Nephron (organoid): ENCODE measurements around the gene TEDC1.

ENCODE experiments used
- H3K27ac Mint-ChIP-seq, 3 experiments: 2 replicates each; pipeline ENCODE4 v1.8.0; 2020; ENCODE audit warnings: mixed read lengths in 3 of 3, mild to moderate bottlenecking in 2 of 3, moderate library complexity in 1 of 3
- H3K27me3 Mint-ChIP-seq: 2 replicates; pipeline ENCODE4 v1.8.0; 2021; ENCODE audit warnings: low read depth, mild to moderate bottlenecking, moderate library complexity, mixed read lengths
- H3K36me3 Mint-ChIP-seq: 2 replicates; pipeline ENCODE4 v1.8.0; 2020; ENCODE audit warnings: low read depth, mixed read lengths
- H3K4me1 Mint-ChIP-seq: 2 replicates; pipeline ENCODE4 v1.8.0; 2020; ENCODE audit warnings: mixed read lengths
- H3K4me3 Mint-ChIP-seq, 3 experiments: 2 replicates each; pipeline ENCODE4 v1.8.0; 2020; ENCODE audit warnings: mild to moderate bottlenecking in 3 of 3, mixed read lengths in 3 of 3, moderate library complexity in 2 of 3
- H3K9me3 Mint-ChIP-seq: 2 replicates; pipeline ENCODE4 v1.8.0; 2020; ENCODE audit warnings: mixed read lengths
- TF ChIP-seq, protein P1 (sequence below), 3 experiments: fragments of 200-600 bp; sonication (generic); IDR thresholded peaks; one replicate each; pipeline ENCODE4 v1.5.0; 2021; ENCODE audit warnings: antibody characterized with exemption in 3 of 3; ENCODE audit not compliant: unreplicated experiment in 3 of 3

The TEDC1 gene

DNA sequence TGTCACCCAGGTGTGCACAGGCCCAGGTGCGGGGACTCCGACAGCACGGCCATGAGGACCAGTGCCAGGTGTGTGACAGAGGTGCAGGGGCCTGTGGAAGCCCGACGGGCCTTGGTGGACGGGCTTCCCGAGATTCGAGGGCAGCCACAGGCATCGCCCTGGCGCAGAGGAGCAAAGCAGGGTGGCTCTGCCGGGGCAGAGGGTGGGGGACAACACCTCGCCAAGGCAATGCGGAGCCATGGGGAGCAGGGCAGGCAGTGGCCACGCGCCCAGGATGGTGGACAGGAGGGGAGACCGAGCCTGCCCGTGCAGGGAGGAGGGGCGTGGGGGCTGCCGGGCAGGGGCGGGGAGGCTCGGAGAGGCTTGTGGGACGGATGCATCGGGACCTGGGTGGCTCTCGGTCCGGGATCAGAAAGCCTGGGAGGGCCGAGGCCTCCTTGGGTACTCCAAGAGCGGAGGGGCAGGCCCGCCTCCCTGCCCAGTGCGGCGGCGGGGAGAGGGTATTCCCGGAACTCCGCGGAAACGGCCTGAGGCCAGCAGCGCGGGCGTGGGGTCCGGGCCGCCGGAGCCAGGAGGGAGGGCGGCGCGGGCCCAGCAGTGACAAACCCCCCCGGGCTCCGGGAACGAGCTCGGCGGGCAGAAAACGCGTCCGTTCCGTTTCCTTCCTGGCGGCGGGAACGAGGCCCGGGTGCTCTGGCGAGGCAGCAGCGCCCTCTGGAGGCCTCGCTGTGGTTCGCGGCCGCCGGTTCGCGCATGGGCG, 37.0 kb downstream of the TEDC1 start:
- no peaks in the 10 kb centered on the region for H3K36me3 Mint-ChIP-seq
- H3K27me3 Mint-ChIP-seq = peaks cover 28% of the 10 kb centered on the region
- H3K27ac Mint-ChIP-seq = peak overlapping the region in 1 of 3 experiments; percentile 68
- H3K4me1 Mint-ChIP-seq = no peaks in the 10 kb centered on the region
- peak overlapping the region; percentile 78 to 85 (median 80) for H3K4me3 Mint-ChIP-seq
- TF ChIP-seq, protein P1, sequence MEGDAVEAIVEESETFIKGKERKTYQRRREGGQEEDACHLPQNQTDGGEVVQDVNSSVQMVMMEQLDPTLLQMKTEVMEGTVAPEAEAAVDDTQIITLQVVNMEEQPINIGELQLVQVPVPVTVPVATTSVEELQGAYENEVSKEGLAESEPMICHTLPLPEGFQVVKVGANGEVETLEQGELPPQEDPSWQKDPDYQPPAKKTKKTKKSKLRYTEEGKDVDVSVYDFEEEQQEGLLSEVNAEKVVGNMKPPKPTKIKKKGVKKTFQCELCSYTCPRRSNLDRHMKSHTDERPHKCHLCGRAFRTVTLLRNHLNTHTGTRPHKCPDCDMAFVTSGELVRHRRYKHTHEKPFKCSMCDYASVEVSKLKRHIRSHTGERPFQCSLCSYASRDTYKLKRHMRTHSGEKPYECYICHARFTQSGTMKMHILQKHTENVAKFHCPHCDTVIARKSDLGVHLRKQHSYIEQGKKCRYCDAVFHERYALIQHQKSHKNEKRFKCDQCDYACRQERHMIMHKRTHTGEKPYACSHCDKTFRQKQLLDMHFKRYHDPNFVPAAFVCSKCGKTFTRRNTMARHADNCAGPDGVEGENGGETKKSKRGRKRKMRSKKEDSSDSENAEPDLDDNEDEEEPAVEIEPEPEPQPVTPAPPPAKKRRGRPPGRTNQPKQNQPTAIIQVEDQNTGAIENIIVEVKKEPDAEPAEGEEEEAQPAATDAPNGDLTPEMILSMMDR (IDR thresholded peaks at IDR 0.05; ENCODE audit: unreplicated experiment in 3 of 3) = peak; percentile 80 to 92 (median 88)
- H3K9me3 Mint-ChIP-seq = no peaks in the 10 kb centered on the region

- no peak overlapping the region for H3K27ac Mint-ChIP-seq
- TF ChIP-seq, protein P1 (IDR thresholded peaks at IDR 0.05; ENCODE audit: unreplicated experiment in 3 of 3) = peak in 1 of 3 experiments; percentile 35
- peaks cover 20% of the 10 kb centered on the region for H3K27me3 Mint-ChIP-seq
- H3K4me3 Mint-ChIP-seq = peak overlapping the region; percentile 60 to 67 (median 60)
- no peaks in the 10 kb centered on the region for H3K4me1 Mint-ChIP-seq
- no peaks in the 10 kb centered on the region for H3K9me3 Mint-ChIP-seq
- no peaks in the 10 kb centered on the region for H3K36me3 Mint-ChIP-seq
Measured at GRCh38 chr14:105528586-105529318, 37.7 kb downstream of the TEDC1 start.

- TF ChIP-seq, protein P1 (IDR thresholded peaks at IDR 0.05; ENCODE audit: unreplicated experiment in 3 of 3) = no peak
- H3K4me3 Mint-ChIP-seq = peak overlapping the region; percentile 60 to 67 (median 60)
- H3K9me3 Mint-ChIP-seq = no peaks in the 10 kb centered on the region
Measured at GRCh38 chr14:105529319-105529568, 38.2 kb downstream of the TEDC1 start.

DNA sequence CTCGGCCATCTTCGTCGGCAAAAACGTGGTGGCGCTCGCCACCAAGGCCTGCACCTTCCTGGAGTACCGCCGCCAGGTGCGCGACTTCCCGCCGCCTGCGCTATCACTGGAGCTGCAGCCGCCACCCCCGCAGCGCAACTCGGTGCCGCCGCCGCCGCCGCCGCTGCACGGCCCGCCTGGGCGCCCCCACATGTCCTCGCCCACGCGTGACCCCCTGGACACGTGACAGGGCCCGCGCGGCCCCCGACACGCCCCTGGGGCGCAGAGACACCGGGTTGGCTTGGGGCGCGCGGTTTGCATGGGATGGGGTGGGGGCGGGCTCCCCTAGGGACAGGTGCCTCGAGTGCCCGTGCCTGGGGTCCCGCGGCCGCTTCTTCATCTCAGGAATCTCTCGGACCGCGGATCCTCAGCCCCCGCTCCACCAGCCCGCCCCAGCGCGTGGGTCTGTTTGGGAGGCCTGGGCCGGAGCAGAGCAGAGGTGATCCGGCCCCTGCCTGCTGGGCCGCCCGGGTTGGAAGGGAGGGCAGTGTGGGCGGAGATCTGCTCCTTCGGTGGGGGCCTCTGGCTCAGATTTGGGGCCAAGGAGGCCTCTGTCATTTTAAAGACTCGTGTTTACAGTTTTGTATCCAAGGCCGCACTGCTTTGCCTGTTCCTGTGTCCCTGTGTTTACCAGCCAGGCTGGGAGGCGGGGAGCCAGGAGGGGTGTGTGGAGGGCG, 38.7 kb downstream of the TEDC1 start:
- Mint-ChIP-seq H3K4me3 (peak overlapping the region in 1 of 3 experiments; percentile 17), H3K27ac (no peak overlapping the region), H3K36me3 (no peaks in the 10 kb centered on the region), H3K4me1 (peaks cover 6% of the 10 kb centered on the region), H3K9me3 (no peaks in the 10 kb centered on the region), H3K27me3 (peaks cover 12% of the 10 kb centered on the region)
- TF ChIP-seq, protein P1 (IDR thresholded peaks at IDR 0.05; ENCODE audit: unreplicated experiment in 3 of 3) = no peak

More at GRCh38 chr14:105529319-105529568, 38.2 kb downstream of the TEDC1 start:
- H3K27me3 Mint-ChIP-seq = peaks cover 17% of the 10 kb centered on the region
- no peak overlapping the region for H3K27ac Mint-ChIP-seq
- peaks cover 5% of the 10 kb centered on the region for H3K4me1 Mint-ChIP-seq
- no peaks in the 10 kb centered on the region for H3K36me3 Mint-ChIP-seq

DNA sequence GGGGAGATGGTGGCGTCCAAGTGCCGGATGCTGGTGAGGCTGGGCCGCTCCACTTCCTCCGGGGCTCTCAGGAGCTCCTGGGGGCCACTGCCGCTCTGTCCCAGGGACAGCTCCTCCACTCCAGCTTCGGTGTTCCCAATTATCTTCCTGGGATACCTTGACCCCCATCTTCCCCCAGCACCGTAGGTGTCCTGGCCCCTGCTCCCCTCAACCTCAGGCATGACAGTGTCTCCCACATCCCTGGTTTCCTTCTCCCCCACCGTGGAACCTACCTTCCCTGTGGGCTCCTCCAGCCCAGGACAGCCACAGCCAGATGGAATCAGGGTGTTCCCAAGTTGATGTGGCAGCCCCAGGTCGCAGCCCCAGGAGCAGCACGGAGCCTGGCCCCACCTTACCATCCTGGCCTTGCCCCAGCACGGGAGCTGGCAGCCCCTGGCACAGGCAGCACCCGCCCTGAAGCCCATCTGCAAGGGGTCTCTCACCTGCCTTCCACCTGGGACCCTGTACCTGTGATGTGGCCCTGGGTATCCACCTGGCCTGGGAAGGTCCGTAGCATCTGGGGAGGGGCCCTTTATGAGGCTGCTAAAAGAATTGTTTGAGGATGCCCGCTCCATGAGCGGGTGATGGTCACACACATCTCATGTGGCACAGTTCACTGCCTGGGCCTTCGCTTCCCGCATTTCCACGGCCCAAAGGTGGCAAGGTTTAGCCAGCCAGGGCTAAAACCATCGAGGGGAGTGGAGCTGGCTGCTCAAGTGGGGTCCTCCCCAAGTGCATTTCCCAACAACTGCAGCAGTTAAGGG, 39.4 kb downstream of the TEDC1 start:
- TF ChIP-seq, protein P1 (IDR thresholded peaks at IDR 0.05; ENCODE audit: unreplicated experiment in 3 of 3) = no peak
- no peak overlapping the region for H3K27ac Mint-ChIP-seq
- peak overlapping the region; percentile 17 to 43 (median 42) for H3K4me3 Mint-ChIP-seq
- H3K4me1 Mint-ChIP-seq = peaks cover 6% of the 10 kb centered on the region
- H3K9me3 Mint-ChIP-seq = no peaks in the 10 kb centered on the region
- peaks cover 9% of the 10 kb centered on the region for H3K27me3 Mint-ChIP-seq
- no peaks in the 10 kb centered on the region for H3K36me3 Mint-ChIP-seq
